GM23338 (cell line): ENCODE results near the gene KAT6B. TPM values are rescaled to one million over a fixed set of nuclear protein-coding genes. Genes with fewer than 3 reads are reported as not detected.

ENCODE experiments used
- ATAC-seq: fragments of 200-7000 bp; cut with Tn5 transposase; 3 replicates; pipeline ENCODE4 v1.9.1; 2020
- DNase-seq: peaks from one replicate; pipeline ENCODE4 v3.0.0-alpha.2; 2015; ENCODE audit warnings: low spot score
- H2AFZ ChIP-seq: fragments of 200-600 bp; sonication (generic); 2 replicates; pipeline ENCODE4 v1.8.0; 2016; ENCODE audit warnings: antibody characterized with exemption, mild to moderate bottlenecking, moderate library complexity
- H3F3A ChIP-seq: fragments of 200-600 bp; sonication (generic); replicated peaks from 2 replicates; pipeline ENCODE4 v1.8.0; 2017; ENCODE audit warnings: antibody characterized with exemption, mixed run types, low read depth
- H3K27ac ChIP-seq: fragments of 200-600 bp; sonication (generic); 2 replicates; pipeline ENCODE4 v1.6.1; 2016; ENCODE audit warnings: low read depth
- H3K27me3 ChIP-seq: fragments of 200-600 bp; sonication (generic); 2 replicates; pipeline ENCODE4 v1.8.0; 2016; ENCODE audit warnings: mild to moderate bottlenecking, mixed run types, moderate library complexity; ENCODE audit not compliant: insufficient read depth
- H3K36me3 ChIP-seq: fragments of 200-600 bp; sonication (generic); 2 replicates; pipeline ENCODE4 v1.8.0; 2016; ENCODE audit warnings: mild to moderate bottlenecking; ENCODE audit not compliant: insufficient read depth
- H3K4me1 ChIP-seq: fragments of 200-600 bp; sonication (generic); 2 replicates; pipeline ENCODE4 v1.8.0; 2016; ENCODE audit warnings: mild to moderate bottlenecking, moderate library complexity; ENCODE audit not compliant: insufficient read depth
- H3K4me2 ChIP-seq: fragments of 200-600 bp; sonication (generic); 2 replicates; pipeline ENCODE4 v1.7.1; 2017; ENCODE audit warnings: mixed run types
- H3K4me3 ChIP-seq: fragments of 200-600 bp; sonication (generic); 2 replicates; pipeline ENCODE4 v1.6.1; 2016; ENCODE audit warnings: mixed run types
- H3K79me2 ChIP-seq: fragments of 200-600 bp; sonication (generic); replicated peaks from 2 replicates; pipeline ENCODE4 v1.8.0; 2017; ENCODE audit warnings: mild to moderate bottlenecking; ENCODE audit not compliant: insufficient read depth
- H3K9me2 ChIP-seq: fragments of 200-600 bp; sonication (generic); 2 replicates; pipeline ENCODE4 v1.8.0; 2017; ENCODE audit not compliant: insufficient read depth
- H4K20me1 ChIP-seq: fragments of 200-600 bp; sonication (generic); replicated peaks from 2 replicates; pipeline ENCODE4 v1.8.0; 2017; ENCODE audit warnings: mild to moderate bottlenecking; ENCODE audit not compliant: insufficient read depth
- H3K27ac Mint-ChIP-seq: 2 replicates; pipeline ENCODE4 v1.8.0; 2020; ENCODE audit warnings: inconsistent platforms, mild to moderate bottlenecking, moderate library complexity, mixed read lengths
- H3K27me3 Mint-ChIP-seq: 3 replicates; pipeline ENCODE4 v1.8.0; 2022; ENCODE audit warnings: low read depth, mild to moderate bottlenecking, moderate library complexity, mixed read lengths, inconsistent platforms; ENCODE audit not compliant: insufficient read depth, poor library complexity
- H3K36me3 Mint-ChIP-seq: 3 replicates; pipeline ENCODE4 v1.8.0; 2021; ENCODE audit warnings: low read depth, mild to moderate bottlenecking, inconsistent platforms, moderate library complexity, mixed read lengths
- H3K4me1 Mint-ChIP-seq: 3 replicates; pipeline ENCODE4 v1.8.0; 2020; ENCODE audit warnings: mild to moderate bottlenecking, inconsistent platforms, mixed read lengths
- H3K4me3 Mint-ChIP-seq: 3 replicates; pipeline ENCODE4 v1.8.0; 2021; ENCODE audit warnings: moderate library complexity, mild to moderate bottlenecking, inconsistent platforms, mixed read lengths
- H3K9me3 Mint-ChIP-seq: 3 replicates; pipeline ENCODE4 v1.8.0; 2020; ENCODE audit warnings: moderate library complexity, mild to moderate bottlenecking, inconsistent platforms, mixed read lengths
- CREB1 ChIP-seq: fragments of 250-450 bp; sonication (Bioruptor Pico); IDR thresholded peaks from 2 replicates; pipeline ENCODE4 v1.5.0; 2020; ENCODE audit warnings: low read depth, mild to moderate bottlenecking, moderate library complexity
- CTCF ChIP-seq, 2 experiments: fragments of 200-600 bp in 1 of 2; sonication (generic) in 1 of 2; conservative IDR thresholded peaks; 2 replicates each; pipeline versions ENCODE4 v1.5.1 to v1.6.1; 2016 to 2017; ENCODE audit warnings: antibody characterized with exemption in 2 of 2, low read depth in 2 of 2, mild to moderate bottlenecking in 2 of 2, moderate library complexity in 1 of 2
- ETS1 ChIP-seq: IDR thresholded peaks from 2 replicates; pipeline ENCODE4 v1.6.1; 2016; ENCODE audit warnings: antibody characterized with exemption
- EZH2 ChIP-seq: fragments of 200-600 bp; sonication (generic); IDR thresholded peaks from one replicate; pipeline ENCODE4 v1.8.0; 2017; ENCODE audit warnings: antibody characterized with exemption, mild to moderate bottlenecking, low read depth; ENCODE audit not compliant: unreplicated experiment
- EZH2phosphoT487 ChIP-seq: fragments of 200-600 bp; sonication (generic); IDR thresholded peaks from one replicate; pipeline ENCODE4 v1.8.1; 2018; ENCODE audit warnings: antibody characterized with exemption; ENCODE audit not compliant: unreplicated experiment
- JUNB ChIP-seq: IDR thresholded peaks from one replicate; pipeline ENCODE4 v1.6.1; 2016; ENCODE audit warnings: antibody characterized with exemption; ENCODE audit not compliant: unreplicated experiment
- NANOG ChIP-seq: IDR thresholded peaks from 2 replicates; pipeline ENCODE4 v1.6.1; 2016; ENCODE audit warnings: antibody characterized with exemption, borderline replicate concordance
- STAT1 ChIP-seq: IDR thresholded peaks from one replicate; pipeline ENCODE4 v1.6.1; 2016; ENCODE audit warnings: antibody characterized with exemption; ENCODE audit not compliant: unreplicated experiment
- ZNF114 ChIP-seq: fragments of 250-450 bp; sonication (Bioruptor Pico); IDR thresholded peaks from 2 replicates; pipeline ENCODE4 v1.5.0; 2020; ENCODE audit warnings: mild to moderate bottlenecking, moderate library complexity
- ZNF331 ChIP-seq: fragments of 250-450 bp; sonication (Bioruptor Pico); IDR thresholded peaks from 2 replicates; pipeline ENCODE4 v1.5.0; 2020; ENCODE audit warnings: low read depth, mild to moderate bottlenecking, moderate library complexity
- polyA plus RNA-seq: library from polyadenylated mRNA; unstranded; fragments of >200 nt; fragmentation: Nextera tagmentation; extraction: Ambion mirVana; gene quantifications from 2 replicates; pipeline ENCODE4 v1.2.1, GENCODE V29; 2016
- total RNA-seq: library from RNA; depleted of rRNA; stranded (reverse); fragments of >200 nt; shearing (Covaris generic); gene quantifications from 2 replicates; pipeline ENCODE4 v1.2.3, GENCODE V29; 2014
- TF ChIP-seq, protein P1 (sequence below): IDR thresholded peaks from one replicate; pipeline ENCODE4 v1.6.1; 2018; ENCODE audit warnings: antibody characterized with exemption; ENCODE audit not compliant: unreplicated experiment

The KAT6B gene
- total and polyA plus RNA-seq, 2 experiments from 2014 or later, result 21.3 to 31.4 TPM

DNA sequence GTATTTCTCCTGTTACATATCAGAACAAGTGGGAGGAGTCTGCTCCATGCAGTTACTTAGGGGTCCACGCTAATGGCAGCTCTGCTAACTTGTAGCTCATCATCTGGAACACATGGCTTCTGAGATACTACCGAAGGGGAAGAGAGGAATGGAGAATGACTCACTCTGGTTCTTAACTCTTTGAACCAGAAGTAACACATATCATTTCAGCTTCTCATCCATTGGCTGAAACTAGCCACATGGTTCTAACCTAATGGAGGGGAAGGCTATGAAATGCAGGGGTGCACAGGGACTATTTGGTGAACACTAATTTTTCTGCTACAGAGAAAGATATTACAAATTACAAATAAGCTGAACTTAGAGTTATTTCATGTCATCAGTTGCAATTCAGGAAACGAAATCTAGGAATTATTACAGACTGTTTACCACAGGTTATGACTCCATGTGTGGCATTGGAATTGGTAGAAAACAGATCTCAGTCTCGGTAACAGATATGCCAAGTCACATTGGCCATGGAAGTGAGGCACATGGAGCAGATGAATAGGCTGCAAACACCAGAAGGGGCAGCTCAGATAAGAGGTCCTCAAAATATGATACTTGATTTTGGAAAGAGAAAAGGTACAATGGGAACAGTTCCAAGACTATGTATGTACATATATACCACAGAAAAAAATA lies 9.4 kb upstream of the KAT6B start:
- Mint-ChIP-seq H3K27me3 (peaks cover 8% of the 10 kb centered on the region), H3K27ac (no peak overlapping the region), H3K9me3 (peaks cover 16% of the 10 kb centered on the region; the same call in 2 of the 3 replicates), H3K4me1 (peaks cover 9% of the 10 kb centered on the region; the same call in 2 of the 3 replicates), H3K36me3 (peaks cover 3% of the 10 kb centered on the region; the same call in 1 of the 3 replicates), H3K4me3 (no peak overlapping the region)
- Histone ChIP-seq H4K20me1 (no peaks in the 10 kb centered on the region), H3K79me2 (no peaks in the 10 kb centered on the region), H3K4me2 (no peak overlapping the region), H3K9me2 (no peaks in the 10 kb centered on the region), H3K4me1 (peaks cover 6% of the 10 kb centered on the region; the same call in 1 of the 2 replicates), H3K36me3 (no peaks in the 10 kb centered on the region), H2AFZ (no peak overlapping the region), H3F3A (peaks cover 13% of the 10 kb centered on the region; the same call in 1 of the 2 replicates), H3K27me3 (0 out of 2 replicates have a peak, but pooled peaks cover 15% of the 10 kb centered on the region), H3K4me3 (no peak overlapping the region), H3K27ac (no peak overlapping the region)
- no peak for DNase-seq
- ATAC-seq, result no peak
- TF ChIP-seq EZH2, result no peak
- no peak for TF ChIP-seq CREB1
- TF ChIP-seq ZNF114 (CRISPR knock-in tag), result no peak
- no peak for TF ChIP-seq JUNB
- no peak for TF ChIP-seq ZNF331 (CRISPR knock-in tag)
- TF ChIP-seq NANOG, result no peak
- TF ChIP-seq ETS1, result no peak

GRCh38 chr10:74821501-74821900 lies 4.9 kb upstream of the KAT6B start:
- Histone ChIP-seq H3K27me3 (no peaks in the 10 kb centered on the region), H2AFZ (no peak overlapping the region; the same call in 1 of the 2 replicates), H3K4me3 (no peak overlapping the region), H3K79me2 (no peaks in the 10 kb centered on the region), H3K4me2 (no peak overlapping the region), H3K27ac (no peak overlapping the region), H3K9me2 (no peaks in the 10 kb centered on the region), H3K36me3 (no peaks in the 10 kb centered on the region), H3K4me1 (peaks cover 14% of the 10 kb centered on the region), H3F3A (no peaks in the 10 kb centered on the region), H4K20me1 (no peaks in the 10 kb centered on the region)
- Mint-ChIP-seq H3K9me3 (peaks cover 10% of the 10 kb centered on the region), H3K4me3 (no peak overlapping the region; the same call in 2 of the 3 replicates), H3K36me3 (peaks cover 3% of the 10 kb centered on the region; the same call in 1 of the 3 replicates), H3K27ac (no peak overlapping the region), H3K27me3 (peaks cover 16% of the 10 kb centered on the region), H3K4me1 (peaks cover 25% of the 10 kb centered on the region)
- ATAC-seq (no peak), DNase-seq (no peak)
- TF ChIP-seq EZH2phosphoT487, result no peak
- TF ChIP-seq ZNF114 (CRISPR knock-in tag), result no peak
- no peak for TF ChIP-seq ZNF331 (CRISPR knock-in tag)
- TF ChIP-seq, protein P1, sequence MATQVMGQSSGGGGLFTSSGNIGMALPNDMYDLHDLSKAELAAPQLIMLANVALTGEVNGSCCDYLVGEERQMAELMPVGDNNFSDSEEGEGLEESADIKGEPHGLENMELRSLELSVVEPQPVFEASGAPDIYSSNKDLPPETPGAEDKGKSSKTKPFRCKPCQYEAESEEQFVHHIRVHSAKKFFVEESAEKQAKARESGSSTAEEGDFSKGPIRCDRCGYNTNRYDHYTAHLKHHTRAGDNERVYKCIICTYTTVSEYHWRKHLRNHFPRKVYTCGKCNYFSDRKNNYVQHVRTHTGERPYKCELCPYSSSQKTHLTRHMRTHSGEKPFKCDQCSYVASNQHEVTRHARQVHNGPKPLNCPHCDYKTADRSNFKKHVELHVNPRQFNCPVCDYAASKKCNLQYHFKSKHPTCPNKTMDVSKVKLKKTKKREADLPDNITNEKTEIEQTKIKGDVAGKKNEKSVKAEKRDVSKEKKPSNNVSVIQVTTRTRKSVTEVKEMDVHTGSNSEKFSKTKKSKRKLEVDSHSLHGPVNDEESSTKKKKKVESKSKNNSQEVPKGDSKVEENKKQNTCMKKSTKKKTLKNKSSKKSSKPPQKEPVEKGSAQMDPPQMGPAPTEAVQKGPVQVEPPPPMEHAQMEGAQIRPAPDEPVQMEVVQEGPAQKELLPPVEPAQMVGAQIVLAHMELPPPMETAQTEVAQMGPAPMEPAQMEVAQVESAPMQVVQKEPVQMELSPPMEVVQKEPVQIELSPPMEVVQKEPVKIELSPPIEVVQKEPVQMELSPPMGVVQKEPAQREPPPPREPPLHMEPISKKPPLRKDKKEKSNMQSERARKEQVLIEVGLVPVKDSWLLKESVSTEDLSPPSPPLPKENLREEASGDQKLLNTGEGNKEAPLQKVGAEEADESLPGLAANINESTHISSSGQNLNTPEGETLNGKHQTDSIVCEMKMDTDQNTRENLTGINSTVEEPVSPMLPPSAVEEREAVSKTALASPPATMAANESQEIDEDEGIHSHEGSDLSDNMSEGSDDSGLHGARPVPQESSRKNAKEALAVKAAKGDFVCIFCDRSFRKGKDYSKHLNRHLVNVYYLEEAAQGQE, result no peak
- TF ChIP-seq JUNB, result no peak
- TF ChIP-seq CTCF (conservative IDR thresholded peaks at IDR 0.05; ENCODE audit: low read depth in 2 of 2), result no peak
- no peak for TF ChIP-seq CREB1
- TF ChIP-seq NANOG, result no peak
- no peak for TF ChIP-seq EZH2
- TF ChIP-seq STAT1, result no peak
